Fibroblast of upper back skin (primary cell): Measurements from ENCODE around the gene CD79A.

Source experiments
- DNase-seq: peaks from one replicate; pipeline ENCODE4 v3.0.0-alpha.2; 2013

Gene CD79A

DNA sequence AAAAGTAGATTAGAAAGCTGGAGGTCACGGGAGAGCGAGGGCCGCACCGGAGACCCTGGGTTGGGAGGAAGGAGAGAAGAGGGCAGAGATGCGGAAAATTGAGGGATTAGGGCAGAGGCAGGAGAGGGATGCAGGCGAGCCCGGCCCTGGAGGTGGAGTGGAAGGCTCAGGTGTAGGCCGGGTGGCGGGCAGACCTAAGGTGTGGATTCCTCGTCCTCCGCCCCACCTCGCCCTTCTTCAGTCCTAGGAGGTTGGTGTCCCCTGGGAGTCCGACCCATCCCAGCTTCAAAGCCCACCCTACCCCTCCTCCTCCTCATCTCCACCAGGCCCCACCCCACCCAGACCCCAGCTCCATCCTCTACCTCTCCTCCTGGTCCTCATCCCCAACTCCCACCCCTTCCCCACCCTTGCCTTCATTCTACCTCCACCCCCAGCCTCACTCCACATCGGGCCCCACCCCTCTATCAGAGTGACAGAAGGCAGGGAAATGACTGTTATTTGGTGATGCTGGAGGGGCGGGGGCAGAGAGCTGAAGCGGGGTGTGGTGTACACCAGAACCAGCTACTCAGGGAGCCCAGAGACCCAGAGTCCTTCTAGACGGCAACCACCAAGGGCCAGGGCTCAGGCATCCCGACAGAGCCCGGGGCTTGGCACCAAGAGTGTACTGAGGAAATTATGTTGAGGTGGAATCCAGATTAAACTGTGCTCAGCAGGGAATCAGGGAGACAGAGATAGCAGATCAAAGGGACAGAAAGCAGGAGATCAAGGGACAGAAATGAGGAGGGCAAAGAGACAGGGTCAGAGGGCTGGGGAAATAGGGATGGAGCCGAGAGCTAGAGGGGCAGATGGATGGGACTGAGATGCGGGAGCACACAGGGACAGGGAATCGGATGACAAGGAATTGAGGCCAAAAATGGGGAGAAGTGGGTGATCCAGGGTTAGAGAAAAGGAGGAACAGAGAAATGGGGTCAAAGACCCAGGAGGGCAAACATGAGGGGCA, 44.8 kb downstream of the CD79A start:
- DNase-seq, result no peak

DNA sequence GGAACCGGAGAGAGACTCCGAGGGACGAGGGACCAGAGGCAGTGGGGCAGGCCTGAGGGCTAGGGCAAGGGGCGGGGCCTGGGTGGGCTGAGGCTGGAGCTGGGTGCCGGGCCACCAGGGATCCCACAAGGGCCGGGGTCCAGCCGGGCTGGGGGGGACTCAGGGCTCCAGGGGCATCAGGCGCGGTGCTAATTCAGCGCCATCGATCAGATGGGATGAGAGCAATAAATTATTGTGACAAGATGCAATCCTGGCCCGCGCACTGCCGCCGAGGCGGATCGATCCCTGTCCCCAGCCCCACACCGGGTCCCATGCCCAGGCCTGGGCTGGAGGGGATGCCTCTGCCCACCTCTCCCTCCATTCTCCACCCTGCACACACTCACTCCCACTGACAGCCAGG, 45.5 kb downstream of the CD79A start:
- no peak for DNase-seq

DNA sequence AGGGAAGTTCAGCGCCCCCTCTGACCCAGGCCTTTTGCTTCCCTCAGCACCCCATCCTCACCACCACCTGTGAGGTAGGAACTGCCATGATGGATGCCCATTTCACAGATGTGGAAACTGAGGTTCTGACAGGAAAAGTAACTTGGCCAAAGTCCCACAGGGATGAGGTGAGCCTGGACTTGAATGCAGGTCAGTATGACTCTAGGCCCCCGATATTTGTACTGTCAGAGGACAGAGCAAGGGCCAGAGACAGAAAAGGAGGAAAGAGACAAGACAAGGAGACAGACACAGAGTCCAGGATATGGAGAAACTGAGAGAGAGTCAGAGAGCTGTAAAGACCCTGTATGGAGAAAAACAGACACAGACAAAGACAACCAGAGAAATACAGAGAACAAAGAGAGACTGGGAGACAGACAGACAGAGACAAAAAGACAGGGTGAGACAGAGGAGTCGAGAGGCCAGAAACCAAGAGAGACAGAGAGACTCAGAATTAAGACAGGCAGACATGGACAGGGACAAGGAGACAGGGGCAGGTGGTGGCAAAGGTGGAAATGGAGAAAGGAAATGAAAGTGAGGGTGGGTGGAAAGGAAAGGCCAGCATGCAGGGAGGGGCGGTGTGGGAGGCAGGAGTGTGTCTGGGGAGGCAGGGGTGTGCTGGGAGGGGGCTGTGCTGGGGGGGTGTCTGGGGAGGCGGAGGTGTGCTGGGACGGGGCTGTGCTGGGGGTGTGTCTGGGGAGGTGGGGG, 46.1 kb downstream of the CD79A start:
- DNase-seq, result no peak

DNA sequence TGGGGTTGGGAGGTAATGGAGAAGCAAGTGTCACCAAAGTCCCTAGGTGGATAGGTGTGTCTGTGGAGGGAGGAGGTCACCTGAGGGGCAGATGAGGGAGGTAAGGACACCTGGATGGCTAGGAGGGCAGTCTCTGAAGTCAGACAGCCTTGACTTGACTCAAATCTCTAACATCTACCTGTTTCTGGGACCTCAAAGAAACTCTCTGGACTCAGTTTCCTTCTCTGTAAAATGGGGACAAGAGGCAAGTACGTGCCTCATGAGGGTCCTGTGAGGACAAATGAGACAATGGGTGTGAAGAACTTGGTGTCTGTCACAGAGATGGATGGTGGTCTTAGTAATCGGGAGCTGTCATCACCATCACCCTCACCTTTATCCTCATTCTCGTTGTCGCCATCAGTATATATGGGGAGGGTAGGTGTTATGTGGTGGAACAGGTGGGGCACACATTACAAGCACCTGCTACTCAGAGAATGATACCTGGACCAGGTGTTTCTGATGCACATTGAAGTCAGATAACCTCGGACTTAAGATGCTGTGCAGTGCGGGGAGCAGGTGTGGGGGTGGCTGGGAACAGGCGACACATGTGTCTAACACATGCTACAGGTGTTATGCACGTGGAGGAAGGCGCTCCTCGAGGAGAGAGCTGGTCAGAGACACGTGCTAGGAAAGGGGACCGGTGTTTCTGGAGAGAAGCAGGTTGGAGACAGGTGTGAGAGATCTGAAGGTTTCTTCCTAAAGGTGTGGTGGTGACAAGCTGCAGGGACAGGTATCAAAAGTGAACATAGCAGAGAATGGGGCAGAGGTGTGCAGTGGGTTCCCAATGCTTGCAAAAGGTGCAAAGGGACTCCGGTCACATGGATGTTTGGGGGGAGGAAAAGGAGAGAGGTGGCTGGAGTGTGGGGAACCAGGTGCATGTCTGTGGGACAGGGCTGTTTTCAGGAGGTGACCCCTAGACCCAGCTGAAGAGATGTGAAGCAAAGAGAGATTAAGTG, 47.4 kb downstream of the CD79A start:
- DNase-seq, result no peak

DNA sequence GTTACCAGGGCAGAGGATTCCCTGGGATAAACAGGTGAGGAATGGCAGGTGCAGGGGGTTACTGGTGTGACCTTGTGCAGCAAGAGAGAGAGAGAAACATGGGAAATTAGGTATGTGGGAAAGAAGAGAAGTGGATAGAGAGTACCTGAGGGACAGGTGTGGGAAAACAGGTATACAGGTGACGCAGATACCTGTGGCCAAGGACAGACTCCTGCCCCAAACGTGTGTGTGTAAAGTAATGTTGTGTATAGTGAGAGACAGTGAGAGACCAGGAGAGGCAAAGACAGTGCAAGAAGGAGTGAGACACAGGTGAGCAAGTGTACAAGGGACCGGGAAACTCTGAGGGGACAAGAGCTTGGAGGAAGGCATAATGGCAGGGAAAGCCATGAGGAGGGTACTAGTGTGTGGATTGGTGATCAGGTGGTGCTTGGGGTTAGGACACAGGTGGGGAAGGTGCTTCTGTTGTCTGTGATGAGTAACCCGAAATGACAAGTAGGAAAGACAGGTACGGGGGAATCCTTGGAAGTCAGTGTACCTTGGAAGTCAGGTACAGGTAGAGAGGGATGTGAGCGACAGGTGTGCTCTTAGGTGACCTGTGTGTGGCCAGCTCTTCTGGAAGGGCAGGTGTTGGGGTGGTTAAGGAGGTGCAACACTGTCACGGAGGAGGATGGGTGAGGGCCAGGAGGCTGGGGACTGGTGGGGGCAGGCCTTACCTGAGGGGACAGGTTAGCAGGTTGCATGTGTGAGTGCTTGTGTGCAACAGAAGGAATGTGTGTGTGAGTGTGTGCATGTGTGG, 48.3 kb downstream of the CD79A start:
- no peak for DNase-seq

DNA sequence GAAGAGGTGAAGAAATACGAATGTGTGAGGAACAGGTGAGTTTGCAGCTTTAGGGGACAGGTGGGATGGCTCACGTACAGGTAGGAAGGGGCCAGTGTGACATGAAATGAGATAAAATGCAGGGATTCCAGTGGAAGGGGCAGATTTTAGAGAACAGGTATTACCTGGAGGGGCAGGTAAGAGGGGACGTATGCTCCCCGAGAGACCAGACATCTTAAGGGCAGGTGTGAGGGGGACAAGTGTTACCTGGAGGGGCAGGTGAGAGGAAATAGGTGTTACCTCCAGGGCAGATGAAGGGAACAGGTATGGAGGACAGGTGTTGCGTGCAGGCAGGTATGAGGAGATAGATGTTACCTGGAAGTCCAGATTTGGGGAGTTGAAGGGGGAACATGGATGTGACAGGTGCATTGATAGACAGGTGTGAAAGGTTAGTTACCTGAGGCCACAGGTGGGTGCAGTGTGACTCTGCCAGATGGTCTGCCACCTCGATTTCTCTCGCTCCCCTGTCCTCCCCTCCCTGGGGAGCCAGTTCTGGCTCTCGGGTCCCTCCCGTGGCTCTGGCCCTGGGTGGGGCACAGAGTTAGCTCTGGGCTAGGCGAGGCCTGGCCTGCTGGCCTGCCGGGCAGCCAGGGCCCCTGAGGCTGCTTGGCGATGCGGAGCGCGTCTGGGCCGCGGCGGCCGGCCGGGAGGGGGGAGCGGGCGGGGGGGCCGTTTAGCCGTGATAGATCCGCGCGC, 49.1 kb downstream of the CD79A start:
- no peak for DNase-seq

DNA sequence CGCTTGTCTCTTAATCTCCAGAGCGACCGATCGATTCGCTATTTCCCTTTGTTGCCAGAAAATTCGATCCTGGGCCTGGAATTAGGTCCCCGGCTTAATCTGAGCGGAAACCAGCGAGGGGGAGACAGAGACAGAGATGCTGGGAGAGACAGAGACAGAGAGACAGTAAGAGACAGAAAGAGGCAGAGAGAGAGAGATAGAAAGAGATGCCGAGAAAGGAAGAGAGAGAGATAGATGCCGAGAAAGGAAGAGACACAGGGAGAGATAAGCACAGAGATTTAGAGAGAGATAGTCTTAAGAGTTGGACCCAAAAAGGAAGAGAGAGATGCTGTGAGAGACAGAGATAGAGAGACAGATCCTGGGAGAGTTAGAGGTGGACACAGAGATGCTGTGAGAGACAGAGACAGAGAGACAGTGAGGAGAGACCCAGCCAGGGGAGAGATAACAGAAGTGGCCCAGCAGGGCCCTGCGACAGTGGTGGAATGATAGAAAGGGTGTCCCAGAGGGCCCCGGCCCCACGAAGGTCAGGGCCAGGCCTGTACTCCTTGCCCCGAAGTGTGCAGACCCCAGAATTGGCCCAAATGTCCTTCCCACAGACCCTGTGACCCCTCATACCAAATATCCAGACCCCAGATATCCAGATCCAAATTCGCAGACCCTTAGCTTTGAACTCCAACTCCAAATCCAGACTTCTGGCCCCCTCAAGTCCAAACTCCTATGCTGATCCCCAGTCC, 49.9 kb downstream of the CD79A start:
- no peak for DNase-seq

DNA sequence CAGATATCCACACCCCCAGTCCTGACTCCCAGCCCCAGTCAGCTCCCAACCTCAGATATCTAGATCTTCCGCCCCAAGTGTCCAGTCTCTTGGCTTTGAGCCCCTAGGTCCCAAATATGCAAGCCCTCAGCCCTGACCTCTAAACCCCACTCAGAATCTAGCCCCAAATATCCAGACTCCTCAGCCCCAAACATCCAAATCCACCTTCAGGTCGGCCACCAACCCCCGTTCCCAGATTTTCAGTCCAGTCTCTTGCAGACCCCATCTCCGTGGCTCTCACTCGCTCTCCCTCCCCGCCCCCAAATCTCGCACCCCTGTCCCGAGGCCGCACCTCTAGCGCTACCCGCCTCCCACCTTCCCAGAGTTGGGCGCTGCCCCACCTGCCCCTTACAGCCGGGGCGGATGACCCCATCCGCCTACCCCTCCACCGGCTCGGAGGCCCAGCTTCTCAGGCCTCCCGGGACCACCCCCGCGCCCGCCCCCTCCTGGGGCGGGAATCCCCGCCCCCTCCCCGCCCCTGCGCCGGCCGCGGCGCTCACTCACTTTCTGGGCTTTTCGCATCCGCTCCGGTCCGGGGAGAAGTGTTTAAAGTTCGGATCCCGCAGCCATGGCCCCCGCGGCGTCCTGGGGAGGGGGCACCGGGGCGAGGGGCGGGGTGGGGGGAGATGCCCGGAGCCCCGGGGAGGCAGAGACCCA, 50.6 kb downstream of the CD79A start:
- no peak for DNase-seq

DNA sequence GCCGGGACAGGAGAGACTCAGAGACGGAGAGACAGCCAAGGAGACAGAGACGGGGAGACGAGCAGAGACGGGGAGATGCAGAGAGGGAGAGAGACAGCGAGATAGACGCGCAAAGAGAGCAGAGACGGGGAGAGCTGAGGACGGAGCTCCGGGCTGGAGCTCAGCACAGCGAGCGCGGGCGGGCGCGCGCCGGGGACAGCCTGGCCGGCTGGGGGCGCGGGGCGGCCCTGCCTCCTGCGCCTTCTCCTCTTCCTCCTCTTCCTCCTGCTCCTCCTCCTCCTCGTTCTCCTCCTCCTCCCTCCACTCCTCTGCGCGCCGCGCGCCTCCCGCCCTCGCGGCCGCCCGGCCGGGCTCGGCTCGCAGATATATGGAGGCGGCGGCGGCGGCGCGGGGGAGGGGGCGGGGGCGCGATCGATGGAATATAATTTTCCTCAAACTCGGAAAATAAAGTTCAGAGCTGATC, 51.2 kb downstream of the CD79A start, which contains the start of gene ERFL:
ERFL (minus strand) TSS at position 229 of the 463 bp plus-strand sequence. CDS start 15,530 bp downstream, outside the sequence.
- DNase-seq, result no peak

DNA sequence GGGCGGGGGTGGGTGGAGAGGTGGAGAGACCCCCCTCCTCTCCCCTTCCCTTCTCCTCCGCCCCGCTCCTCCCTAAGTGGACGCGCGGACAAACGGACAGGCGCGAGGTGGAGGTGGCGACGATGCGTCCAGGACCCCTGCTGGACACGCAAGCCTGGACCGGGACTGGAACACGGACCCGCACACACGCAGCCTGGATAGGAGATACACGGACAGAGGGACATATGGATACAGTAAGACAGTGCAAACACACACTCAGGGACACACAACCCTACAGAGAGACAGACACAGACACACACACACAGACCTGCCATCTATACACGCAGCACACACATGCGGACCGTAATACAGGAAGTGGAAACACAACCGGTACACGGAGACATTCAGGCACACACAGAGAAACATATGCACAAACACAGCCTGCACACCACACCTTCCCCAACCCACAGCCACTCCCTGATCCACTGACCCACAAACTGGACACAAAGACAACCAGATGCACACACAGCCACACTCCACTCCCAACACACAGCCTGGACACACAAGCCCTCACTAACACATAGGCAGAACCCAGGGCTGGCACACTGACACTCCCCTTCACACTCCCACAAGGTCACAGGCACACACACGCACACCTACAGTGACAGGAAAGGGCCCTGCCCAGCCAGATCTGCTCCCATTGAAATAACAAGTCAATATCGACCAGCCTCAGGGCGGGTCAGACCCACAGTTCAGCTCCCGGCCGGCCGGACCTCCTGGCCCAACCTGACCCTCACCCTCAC, 51.9 kb downstream of the CD79A start:
- DNase-seq, result no peak

DNA sequence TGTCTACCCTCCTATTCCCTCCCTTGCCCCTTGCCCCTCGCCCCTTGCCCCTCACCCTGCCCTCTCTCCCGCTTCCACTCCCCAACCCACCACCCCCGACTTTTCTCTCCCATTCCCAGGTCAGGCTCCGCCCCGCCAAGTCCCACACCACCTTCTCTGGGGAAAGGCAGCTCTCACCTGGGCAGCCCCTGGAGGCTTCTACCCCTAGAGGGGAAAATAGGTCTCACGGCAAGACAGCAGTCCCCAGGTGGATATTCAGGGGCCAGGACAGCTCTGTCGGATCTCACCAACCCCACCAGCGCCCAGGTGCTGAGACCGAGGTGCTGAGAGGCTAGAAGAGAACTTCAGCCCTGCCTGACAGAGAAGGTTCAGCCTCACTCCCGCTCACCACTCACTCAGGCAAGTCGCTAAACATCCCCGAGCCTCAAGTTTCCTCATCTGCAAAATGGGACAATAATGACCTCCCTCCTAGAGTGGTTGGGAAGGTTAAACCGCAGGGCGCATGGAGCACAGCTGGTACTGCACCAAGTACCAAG, 52.5 kb downstream of the CD79A start:
- DNase-seq, result no peak

DNA sequence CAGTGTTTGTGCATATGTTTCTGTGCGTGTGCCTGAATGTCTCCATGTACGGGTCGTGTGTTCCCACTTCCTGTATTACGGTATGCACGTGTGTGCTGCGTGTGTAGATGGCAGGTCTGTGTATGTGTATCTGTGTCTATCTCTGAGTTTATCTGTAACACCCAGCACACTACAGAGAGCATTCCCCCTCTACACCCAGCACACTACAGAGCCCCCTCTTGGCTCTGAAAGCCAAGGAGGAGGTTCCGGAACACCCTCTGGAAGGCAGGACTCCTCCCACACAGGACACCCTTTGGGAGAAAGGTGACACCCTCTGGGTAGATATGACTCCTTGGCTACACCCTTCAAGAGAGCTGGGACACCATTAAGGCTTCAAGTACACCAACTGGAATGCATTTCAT, 53.2 kb downstream of the CD79A start:
- no peak for DNase-seq
